Bone marrow (tissue), 2 donors: ENCODE results near the gene PRIM2.
"Not testable (repeated sequence)": the region's sequence is repeated elsewhere in the genome, so short reads cannot be mapped to it uniquely, and the experiment has no call there.

Experiments
- DNase-seq, 2 donors: peaks; one replicate each; lab custom pipeline; 2025; lab: John Stamatoyannopoulos, UW

PRIM2 gene

DNA sequence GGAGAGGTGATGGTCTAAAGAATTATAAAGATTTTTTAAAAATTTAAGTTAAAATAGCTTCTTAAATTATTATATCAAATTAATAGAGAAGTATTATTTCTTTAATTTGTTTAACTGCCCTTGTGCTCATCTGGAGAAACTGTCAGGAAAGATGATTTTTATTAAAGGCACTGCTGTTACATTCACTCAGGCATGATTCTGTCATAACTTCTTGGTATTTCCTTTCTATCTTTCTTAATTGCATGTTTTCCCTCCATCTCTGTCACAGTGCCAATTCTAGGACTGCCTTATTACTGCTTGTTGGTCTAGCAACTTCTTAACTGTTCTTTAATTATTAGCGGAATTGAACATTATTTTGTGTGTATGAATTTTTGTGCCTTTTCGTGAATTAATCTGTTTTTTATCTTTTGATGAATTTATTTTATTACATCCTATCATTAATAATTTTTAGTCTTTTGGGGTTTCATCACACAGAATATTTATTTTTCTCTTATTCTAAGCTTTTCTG, 47.7 kb downstream of the PRIM2 start:
- not testable (repeated sequence) for DNase-seq

DNA sequence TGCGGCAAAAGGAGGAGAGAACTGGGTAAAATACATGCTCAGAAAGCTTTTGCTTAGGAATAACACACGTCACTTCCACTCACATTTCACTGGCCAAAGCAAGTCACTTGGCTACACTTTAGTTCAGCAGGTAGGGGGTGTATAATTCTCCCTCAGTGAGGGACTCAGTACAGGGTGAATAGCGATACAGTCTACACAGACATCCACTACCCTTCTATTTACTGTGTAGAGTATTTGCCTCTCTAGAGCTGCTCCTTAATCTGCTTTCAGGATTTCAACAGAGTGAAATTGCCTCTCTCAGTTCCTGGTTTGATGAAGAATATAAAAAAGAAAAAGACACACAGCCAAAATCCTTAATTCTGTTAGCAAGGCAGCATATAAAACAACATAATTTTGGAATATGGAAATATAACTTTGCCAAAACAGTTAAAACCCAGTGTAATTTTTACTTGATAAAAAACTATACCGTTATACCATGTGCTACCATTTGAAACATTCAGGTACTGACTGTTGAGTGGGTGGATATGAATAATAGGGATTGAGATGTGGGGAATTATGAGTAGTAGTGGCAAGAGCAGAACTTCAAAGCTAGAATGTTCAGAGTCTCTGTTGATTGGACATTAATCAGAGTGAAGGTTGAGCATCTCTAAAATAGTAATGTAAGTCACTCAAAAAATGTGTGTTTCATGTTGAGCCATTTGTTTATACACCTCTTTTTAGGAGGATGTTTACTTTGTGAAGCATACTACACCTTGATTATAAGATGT, 51.7 kb downstream of the PRIM2 start:
- DNase-seq: not testable (repeated sequence)

DNA sequence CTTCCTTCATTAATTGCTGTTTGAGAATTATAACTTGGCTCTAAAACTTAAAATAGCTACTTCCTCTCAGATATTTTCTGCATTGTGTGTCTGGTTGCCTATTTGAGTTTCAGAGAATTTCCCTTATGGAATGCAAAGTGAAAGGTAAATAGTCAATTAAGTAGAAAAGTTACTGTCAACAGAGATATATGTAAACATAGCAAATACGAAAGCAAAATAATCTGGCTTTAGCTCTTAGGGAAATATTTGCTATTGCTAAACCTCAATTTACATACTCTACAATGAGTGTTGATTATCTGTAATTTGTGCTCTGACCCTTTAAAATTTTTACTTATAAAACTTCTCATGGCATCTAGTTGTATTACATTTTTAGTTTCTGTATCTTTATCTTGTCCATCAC, 54.3 kb downstream of the PRIM2 start:
- DNase-seq: not testable (repeated sequence)

DNA sequence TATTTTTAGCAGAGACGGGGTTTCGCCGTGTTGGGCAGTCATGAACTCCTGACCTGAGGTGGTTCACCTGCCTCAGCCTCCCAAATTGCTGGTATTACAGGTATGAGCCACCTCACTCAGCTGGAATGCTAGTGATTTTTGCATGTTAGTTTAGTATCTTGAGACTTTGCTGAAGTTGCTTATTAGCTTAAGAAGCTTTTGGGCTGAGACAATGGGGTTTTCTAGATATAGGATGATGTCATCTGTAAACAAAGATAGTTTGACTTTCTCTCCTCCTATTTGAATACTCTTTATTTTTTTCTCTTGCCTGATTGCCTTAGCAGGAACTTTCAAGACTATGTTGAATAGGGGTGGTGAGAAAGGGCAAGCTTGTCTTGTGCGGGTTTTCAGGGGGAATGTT, 57.3 kb downstream of the PRIM2 start:
- DNase-seq: not testable (repeated sequence)

DNA sequence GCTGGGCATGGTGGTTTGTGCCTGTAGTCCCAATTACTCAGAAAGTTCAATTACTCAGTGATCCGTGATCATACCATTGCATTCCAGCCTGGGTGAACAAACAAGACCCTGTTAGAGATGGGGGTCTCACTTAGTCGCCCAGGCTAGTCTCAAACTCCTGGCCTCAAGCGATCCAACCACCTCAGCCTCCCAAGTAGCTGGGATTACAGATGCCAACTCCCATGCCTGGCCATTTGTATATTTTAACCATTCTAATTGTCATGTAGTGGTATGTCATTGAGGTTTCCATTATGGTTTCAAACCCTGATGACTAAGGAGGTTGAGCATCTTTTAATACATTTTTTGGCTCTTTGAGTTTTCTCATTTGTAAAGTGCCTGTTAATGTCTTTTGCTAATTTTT, 58.7 kb downstream of the PRIM2 start:
- not testable (repeated sequence) for DNase-seq

DNA sequence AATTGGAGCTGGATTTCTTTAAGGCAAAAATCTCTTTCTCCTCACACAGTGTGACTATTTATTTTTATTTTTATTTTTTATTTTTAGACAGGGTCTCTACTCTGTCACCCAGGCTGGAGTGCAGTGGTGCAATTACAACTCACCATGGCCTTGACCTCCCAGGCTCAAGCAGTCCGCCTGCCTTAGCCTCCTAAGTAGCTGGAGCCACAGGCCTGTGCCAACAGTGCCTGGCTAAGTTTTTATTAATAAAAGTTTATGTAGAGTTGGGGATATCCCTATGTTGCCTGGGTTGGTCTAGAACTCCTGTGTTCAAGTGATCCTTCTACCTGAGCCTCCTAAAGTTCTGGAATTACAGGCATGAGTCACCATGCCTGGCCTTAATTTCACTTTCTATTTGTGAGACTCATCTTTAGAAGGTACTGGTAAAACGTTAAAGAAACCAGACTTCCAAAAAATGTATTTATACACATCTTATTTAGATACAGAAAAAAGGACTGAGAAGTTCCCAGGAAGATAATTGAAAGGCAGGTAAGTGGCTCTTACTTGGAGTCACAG, 71.7 kb downstream of the PRIM2 start:
- not testable (repeated sequence) for DNase-seq

DNA sequence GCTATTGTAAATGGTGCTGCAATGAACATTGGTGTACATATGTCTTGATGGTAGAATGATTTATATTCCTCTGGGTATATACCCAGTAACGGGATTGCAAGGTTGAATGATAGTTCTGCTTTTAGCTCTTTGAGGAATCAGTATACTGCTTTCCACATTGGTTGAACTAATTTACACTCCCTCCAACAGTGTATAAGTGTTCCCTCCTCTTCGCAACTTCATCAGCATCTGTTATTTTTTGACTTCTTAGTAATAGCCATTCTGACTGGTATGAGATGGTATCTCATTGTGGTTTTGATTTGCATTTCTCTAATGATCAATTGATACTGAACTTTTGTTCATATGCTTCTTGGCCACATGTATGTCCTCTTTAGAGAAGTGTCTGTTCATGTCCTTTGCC, 73.4 kb downstream of the PRIM2 start:
- not testable (repeated sequence) for DNase-seq

DNA sequence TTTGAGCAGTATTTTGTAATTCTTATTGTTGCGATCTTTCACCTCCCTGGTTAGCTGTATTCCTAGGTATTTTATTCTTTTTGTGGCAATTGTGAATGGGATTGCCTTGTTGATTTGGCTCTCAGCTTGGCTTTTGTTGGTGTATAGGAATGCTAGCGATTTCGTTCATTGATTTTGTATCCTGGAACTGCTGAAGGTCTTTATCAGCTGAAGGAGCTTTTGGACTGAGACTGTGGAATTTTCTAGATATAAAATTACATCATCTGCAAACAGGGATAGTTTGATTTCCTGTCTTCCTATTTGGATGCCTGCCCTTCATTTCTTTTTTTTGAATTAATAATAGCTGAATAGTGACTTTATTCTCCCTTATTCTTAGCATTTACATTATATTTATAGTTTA, 74.6 kb downstream of the PRIM2 start:
- not testable (repeated sequence) for DNase-seq

DNA sequence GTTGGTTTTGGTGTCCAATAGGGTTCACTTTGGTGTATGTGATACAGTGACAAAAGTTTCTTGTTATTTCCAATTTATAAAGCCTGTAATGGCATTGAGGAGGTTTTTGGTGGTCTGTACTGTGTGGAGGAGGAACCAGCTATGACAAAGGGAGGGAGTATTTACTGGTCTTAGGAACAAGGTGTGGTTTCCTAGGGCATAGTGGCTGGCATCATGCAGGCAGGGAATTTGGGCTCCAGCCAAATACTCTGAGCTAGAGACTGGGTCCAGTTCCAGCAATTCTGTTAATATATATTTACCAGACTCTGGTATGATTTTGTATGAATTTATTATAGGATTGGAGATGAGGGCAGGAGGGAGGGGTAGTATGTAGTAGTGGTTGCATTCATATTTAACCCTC, 101.9 kb downstream of the PRIM2 start:
- not testable (repeated sequence) for DNase-seq

DNA sequence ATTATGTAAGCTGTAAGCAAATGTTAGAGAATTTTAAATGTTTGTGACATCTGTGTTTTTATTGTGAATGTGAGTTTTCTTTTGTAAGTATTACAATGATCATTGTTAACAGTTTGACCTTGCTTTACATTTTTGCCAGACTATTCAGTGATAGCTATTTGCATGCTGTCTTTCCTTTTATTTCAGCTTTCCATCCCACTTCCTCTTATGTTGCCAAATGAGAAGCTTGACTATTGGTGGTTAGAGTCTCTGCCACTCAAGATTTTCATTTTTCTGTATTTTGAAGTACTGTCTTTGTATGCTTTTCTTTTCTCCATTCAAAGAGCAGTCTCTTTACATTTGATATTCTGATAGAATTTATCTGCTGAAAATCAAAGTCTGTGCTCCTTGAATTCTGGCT, 104.1 kb downstream of the PRIM2 start:
- peak in 1 of 2 donors; percentile 3 for DNase-seq

DNA sequence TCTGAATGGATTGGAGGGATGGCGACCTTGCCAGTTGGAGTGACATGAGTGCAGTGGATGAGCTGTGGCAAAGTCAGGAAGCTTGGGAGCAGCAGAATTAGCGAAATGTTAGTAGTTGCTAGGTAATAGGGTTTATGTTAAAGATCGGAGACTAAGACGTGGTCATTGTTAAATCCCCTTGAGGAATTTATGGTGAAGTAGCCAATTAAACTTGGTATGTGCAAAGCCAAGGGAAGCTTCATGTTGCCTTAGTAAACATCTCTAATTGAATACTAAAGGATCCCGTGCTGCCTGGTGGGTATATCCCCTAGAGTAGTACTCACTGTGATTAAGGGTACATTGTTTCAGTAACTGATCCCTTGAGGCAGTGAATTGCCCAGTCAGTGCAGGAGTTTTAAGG, 106.0 kb downstream of the PRIM2 start:
- DNase-seq: no peak

DNA sequence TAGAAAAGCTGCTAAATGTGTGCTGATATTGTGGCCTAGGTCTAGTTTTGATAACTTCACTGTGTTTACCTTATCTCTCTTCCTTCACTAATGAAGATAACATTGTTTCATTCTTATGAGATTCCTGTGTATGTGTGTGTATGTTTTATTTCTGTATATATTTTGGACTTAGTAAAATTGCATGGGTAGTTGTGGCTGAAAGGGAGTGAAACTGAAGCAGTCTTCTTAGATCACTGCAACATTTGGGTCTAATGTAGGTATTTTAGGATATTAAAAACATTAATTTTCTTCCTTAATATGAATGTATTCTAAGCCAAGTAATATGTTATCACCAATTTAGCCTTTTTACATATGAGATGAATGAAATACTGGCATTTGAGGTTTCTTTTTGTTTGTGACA, 114.3 kb downstream of the PRIM2 start:
- DNase-seq: not testable (repeated sequence)

DNA sequence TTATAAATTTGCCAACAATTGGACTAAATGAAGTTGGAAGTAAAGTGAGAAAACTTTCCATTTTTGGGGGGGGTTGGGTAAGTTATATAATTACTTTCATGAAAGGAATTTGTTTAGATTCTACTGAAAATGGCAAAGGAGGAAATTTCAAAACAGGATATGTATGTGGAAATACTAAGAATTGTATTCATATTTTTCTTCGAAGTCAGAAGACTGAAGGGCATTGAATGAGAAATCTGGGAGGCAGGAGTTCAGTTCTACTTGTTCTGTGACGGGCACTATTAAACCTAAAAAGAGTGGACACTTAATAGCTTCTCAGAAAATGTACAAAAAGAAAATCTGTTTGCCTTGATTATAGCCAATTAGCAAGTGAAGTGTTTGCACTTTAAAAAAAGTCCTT, 114.7 kb downstream of the PRIM2 start:
- no peak for DNase-seq

DNA sequence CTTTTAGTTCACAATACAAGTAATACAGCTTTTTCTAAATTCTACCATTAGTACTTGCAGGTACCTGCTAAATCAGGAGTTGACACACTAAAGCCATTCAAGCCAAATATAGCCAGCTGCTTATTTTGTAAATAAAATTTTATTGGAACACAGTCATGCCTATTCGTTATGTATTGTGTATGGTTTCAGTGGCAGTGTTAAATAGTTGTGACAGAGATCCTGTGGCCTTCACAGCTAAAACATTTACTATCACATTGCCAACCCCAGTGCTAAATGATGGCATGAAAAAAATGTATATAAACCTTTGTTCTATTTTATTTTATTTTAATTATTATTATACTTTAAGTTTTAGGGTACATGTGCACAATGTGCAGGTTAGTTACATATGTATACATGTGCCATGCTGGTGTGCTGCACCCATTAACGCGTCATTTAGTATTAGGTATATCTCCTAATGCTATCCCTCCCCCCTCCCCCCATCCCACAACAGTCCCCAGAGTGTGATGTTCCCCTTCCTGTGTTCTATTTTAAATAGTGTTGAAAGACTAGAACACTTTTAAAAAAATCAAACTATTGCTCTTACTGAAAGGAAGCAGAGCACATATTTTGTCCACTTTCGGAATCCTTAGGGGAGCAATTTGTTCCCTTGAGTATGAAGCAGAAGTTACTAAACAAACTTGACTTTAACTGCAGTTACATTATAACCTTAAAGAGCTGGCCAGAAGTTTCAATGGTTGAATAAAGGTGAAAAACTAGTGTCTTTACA, 115.7 kb downstream of the PRIM2 start:
- peak in 1 of 2 donors; percentile 19 for DNase-seq

DNA sequence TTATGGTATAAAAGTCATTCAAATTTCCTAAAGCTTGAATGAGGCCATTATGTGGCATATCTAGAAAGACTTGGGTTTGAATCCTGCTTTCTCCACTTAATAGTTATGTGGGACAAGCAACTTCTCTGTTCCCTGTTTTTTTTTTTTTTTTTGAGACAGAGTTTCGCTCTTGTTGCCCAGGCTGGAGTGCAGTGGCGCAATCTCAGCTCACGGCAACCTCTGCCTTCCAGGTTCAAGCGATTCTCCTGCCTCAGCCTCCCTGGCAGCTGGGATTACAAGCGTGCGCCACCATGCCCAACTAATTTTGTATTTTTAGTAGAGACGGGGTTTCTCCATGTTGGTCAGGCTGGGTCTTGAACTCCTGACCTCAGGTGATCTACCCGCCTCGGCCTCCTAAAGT, 116.4 kb downstream of the PRIM2 start:
- DNase-seq: not testable (repeated sequence)

DNA sequence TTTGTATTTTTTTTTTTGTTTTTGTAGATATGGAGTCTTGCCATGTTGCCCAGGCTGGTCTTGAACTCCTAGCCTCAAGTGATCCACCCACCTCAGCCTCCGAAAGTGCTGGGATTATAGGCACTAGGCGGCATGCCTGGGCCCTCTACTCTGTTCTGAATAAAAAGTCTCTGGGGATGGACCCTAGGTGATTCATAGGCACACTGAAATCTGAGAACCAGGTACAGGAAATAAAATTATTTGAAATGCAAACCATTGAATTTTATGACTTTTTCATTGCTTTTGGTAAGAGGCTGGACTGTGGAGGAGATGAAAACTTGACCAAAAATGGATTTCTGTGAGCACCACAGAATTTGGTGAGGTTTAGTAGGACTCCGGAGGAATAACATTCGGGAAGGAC, 117.5 kb downstream of the PRIM2 start:
- no peak for DNase-seq

DNA sequence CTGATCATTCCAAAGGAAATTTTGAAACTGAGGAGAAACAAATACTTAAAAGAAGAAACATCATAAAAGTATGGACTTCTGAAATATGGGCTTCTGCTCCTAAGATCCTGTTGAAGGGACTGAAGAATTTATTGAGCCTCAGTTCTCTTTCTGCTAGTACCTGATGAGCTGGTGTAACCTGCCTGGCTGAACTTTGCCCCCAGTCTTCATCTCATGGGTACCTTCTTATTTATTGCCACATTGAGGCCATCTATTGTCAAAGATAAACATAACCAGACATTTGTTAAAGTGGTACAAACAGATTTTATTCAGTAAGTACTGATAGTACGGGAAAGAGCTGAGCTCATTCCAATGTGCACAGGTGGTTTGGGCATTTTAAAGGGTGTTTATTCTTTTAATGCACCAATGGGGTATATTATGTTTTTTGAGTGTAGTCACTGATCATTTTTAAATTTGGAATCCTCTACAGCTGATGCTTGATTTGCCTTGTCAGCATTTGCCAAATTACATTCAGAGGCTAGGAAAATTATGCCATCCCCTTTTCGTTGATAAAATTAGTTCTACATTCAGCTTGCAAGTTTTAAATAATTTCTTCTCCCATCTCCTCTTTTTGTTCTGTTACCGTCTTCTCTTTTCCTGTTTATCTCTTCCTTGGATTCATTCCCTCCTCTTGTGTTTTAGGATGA, 118.2 kb downstream of the PRIM2 start:
- no peak for DNase-seq

DNA sequence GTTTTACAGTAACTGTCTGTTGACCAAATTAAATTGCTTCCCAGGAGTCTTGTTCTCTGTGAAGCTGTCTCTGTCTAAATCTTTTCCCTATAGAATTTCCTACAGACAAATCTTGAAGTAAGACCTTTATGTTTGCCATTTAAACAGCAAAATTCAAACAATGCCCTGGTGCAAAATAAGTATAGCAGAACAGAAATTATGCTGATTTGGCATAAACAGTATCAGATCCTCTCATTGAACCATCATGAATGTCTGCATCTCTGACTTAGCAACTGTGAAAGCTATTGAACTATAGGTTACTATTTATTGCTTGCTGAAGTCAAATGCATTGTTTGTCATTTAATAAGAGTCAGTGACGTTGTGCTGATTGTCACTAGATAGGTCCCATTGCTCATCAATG, 123.3 kb downstream of the PRIM2 start:
- DNase-seq: not testable (repeated sequence)

DNA sequence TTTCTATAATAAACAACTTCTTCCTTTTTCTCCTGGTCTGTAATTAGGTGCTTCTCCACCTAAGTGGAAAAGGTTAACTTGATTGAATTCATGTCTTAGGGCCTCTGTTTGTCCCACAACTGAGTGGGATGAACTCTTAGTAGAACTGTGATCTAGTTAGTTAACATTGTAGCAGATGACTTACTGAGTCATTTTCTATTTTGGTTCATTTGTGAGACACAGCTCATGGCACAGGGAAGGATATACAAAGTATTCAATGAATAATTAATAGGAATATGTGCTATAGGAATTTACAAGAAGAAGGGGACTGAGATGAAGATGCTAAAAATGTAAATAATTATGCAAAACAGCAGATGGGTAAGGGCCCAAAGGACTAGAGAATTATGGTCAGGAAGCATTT, 124.7 kb downstream of the PRIM2 start:
- not testable (repeated sequence) for DNase-seq

DNA sequence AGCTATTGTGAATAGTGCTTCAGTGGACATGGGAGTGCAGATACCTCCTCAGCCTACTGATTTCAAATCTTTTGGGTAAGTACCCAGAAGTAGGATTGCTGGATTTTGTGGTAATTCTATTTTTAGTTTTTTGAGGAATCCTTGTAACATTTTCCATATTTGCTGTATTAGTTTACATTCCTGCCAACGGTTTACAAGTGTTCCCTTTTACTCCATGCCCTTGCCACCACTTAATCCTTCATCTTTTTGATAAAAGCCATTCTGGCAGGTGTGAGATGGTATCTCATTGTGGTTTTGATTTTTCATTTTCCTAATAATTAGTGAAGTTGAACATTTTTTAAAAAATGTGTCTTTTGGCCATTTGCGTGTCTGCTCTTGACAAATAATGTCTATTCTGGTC, 125.8 kb downstream of the PRIM2 start:
- not testable (repeated sequence) for DNase-seq

DNA sequence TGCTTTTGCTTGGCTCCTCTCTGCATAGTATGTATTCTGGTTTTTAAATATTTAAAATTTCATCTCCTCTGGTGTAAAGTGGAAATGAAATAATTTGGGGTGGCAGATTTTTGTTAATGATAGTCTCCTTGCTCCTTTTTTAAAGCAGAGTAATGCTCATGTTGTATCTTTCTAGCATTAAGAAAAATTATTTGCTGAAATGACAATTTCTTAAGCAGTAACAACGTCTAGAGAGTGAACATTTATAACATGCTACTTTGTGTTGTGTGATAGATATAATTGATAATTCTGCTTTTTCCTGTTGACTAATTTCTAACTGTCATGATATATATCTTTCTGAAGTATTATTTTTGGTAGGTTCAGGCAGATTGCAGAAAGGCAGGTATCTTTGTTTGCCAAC, 127.4 kb downstream of the PRIM2 start:
- not testable (repeated sequence) for DNase-seq

DNA sequence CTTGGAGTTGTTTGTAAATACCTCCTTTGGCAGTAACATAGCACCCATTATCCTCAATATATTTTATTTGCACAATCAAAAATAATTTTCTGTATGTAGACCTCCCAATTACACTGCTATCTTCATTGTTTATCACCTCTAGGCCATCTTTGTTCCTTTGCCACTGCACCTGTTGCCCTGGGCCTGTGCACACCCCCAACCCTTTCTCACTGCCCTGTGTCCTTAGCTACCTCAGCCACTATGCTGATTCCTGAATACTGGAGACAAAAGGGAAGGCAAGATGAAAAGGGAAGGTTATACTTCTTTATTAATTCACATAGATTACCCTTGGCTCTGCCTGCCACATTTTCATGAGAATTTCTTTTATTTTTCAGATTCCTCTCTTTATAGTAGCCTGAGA, 127.9 kb downstream of the PRIM2 start:
- DNase-seq: not testable (repeated sequence)
